Measurements from ENCODE around the gene SORL1-AS1.
A peak's percentile ranks its signal among the peaks of the same experiment; 100 is the strongest.

SORL1-AS1 gene

GRCh38 chr11:121452609-121453150 lies at the start of gene SORL1-AS1:
Gene SORL1-AS1 (minus strand): TSS chr11:121452967.
- DNase-seq: no peak

GRCh38 chr11:121500717-121501116 lies 48.0 kb upstream of the SORL1-AS1 start:
- no peak for DNase-seq

DNA sequence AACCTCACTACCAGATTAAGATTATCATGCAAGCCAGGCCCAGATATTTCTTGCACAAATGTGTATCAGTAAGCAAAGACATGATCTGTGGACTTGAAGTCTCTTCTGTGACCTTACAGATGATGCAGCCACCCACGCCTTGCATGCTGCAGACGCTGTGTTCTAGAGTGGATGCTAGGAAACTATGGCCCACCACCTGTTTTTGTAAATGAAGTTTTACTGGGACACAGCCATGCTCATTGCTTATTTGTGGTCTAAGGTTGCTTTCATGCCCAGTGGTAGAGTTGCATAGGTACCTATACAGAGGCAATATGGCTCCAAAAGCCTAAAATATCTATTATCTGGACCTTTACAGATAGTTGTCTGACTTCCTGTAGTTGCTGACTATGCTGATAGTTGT lies 47.5 kb upstream of the SORL1-AS1 start:
- no peak for DNase-seq

- no peak for DNase-seq
Observed at GRCh38 chr11:121499405-121499804, 46.6 kb upstream of the SORL1-AS1 start.

- DNase-seq: no peak
Observed at GRCh38 chr11:121497176-121497998, 44.6 kb upstream of the SORL1-AS1 start.

- peak; percentile 64 for DNase-seq
Observed at GRCh38 chr11:121494355-121495099, 41.8 kb upstream of the SORL1-AS1 start.

- DNase-seq: no peak
Observed at GRCh38 chr11:121489823-121490222, 37.1 kb upstream of the SORL1-AS1 start.

DNA sequence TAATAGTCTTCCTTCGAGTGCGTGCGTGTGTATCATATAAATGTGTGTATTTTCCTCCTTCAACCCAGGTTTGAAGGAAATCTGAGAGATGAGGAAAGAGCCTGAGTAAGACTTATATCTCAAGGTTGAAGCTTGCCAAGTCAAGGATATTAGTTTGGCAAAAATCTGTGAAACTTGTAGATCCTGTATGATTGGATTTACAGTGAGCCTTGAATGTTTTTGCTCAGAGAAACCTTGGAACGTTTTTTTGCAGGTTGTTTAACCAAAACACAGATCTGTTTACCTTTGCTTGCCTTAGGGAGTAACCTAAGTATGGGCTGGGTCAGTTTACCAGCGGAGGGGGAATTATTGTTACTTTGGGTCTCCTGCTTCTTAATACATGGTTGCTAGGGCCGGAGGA lies 35.9 kb upstream of the SORL1-AS1 start:
- DNase-seq: no peak

DNA sequence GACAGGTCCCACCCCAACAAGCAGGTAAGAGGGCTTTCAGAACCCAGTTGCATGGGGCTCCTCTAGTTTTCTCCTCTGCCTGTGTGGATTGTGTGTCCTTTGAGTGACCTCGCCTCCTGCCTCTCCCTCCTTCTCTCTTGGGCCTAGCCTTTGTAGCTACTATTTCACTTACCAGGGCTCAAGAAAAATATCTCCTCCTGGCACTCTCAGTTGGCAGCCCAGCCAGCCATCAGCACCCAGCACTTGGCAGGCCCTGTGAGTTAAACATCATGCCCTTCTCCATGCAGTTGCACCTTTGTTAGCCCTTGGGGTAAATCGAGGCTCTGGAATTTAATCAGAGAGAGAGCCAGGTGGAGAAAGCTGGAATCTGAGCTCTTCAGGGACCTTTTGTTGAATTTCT lies 35.4 kb upstream of the SORL1-AS1 start:
- no peak for DNase-seq

DNA sequence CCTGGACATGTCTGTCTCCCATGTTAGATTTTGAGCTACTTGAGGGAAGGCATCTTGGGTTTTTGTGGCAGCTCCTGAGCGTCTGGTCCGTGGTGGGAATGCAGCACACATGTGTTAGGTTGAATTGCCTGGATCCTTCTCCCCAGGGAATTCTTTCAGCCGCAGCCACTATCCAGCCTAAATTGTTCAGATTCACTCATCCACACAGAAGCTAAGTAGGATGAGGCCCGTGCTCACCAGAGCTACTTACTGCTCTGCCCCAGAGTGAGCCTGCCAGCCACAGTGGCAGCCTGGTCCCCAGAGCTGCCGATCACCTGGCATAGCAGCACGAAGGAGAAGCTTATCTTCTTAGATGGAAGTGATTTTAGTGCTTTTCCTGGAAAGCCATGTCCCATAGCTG lies 34.4 kb upstream of the SORL1-AS1 start:
- DNase-seq: no peak

DNA sequence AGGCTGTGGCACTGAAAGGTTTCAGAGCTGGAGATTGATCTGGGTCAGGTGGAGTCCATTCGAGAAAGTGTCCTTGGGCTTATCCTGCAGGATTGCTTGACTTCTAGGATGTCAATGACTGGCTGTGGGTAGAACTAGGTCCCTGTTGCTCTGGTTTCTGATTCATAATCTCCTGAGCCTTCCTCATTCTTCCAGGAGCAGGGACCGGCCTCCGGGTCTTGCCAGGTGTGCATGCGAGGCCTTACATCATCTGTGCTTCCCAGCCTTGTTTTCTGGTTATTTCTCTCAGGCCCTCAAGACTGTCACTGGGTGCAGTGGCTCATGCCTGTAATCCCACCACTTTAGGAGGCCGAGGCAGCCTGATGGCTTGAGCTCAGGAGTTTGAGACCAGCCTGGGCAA lies 33.3 kb upstream of the SORL1-AS1 start:
- no peak for DNase-seq

GRCh38 chr11:121485216-121485615 lies 32.4 kb upstream of the SORL1-AS1 start:
- no peak for DNase-seq

DNA sequence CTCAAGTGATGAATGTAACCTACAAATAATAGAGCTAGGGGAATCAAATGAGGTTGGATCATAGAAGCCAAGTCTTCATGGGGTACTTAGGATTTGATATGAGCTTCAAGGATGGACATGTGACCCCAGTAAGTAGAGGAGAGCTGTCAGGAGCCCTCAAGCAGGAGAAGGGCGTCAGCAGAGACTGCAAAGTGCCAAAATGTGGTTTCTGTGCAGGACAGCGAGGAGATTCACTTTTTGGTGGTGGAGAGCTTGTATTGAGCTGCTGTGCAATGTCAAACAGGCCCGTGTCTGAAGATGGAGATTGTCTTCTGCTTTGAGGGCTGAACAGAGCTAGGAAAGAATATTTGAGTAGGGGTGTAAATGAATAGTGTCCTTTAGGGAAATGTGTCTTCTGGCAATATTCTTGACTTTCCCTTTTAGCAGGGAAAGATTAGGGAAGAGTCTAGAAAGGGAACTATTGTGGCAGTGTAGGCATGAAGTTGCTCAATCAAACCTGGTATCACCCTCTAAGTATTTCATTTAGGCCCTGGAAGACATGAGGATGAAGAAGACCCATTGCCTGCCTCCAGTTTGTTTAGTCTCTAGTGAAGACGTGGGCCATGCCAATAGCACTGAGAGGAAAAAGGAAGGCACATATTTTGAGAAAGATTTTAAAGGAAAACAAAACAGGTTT lies 31.2 kb upstream of the SORL1-AS1 start:
- DNase-seq: peak; percentile 39

- peak; percentile 79 for DNase-seq
Observed at GRCh38 chr11:121482231-121483129, 29.7 kb upstream of the SORL1-AS1 start.

DNA sequence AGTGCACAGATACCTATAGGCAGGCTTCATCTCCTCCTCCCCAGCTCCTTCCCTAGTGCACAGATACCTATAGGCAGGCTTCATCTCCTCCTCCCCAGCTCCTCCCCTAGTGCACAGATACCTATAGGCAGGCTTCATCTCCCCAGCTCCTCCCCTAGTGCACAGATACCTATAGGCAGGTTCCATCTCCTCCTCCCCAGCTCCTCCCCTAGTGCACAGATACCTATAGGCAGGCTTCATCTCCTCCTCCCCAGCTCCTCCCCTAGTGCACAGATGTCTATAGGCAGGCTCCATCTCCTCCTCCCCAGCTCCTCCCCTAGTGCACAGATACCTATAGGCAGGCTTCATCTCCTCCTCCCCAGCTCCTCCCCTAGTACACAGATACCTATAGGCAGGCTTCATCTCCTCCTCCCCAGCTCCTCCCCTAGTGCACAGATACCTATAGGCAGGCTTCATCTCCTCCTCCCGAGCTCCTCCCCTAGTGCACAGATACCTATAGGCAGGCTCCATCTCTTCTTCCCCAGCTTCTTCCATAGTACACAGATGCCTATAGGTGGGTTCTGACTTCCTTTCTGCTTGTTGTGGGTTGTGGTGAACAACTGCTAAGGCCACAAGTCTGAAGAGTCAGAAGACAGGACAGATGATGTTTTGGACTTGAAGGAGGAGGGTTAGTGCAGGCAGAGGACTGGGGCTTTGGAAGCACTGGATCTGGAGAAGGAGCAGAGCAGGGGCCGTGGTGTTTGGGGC lies 28.9 kb upstream of the SORL1-AS1 start:
- peak; percentile 52 for DNase-seq

GRCh38 chr11:121479698-121480238 lies 27.0 kb upstream of the SORL1-AS1 start:
- no peak for DNase-seq

- DNase-seq: no peak
Observed at GRCh38 chr11:121478895-121479697, 26.3 kb upstream of the SORL1-AS1 start.

- no peak for DNase-seq
Observed at GRCh38 chr11:121478226-121478894, 25.6 kb upstream of the SORL1-AS1 start.

GRCh38 chr11:121476379-121477032 lies 23.7 kb upstream of the SORL1-AS1 start:
- DNase-seq: no peak

Data from MV-4-11 (cell line).